Natural killer cell treated with Interleukin-12 subunit alpha and Interleukin-12 subunit beta and Interleukin-15 and Interleukin-18, amount 100 ng/mL, for 72 hours (primary cell): ENCODE results near the gene SNX10. TPM values are rescaled to one million over a fixed set of nuclear protein-coding genes. Genes with fewer than 3 reads are reported as not detected.

ENCODE experiments used
- ATAC-seq, 2 donors: fragments of 150-1000 bp; cut with Tn5 transposase in 1 of 2; sonication (Bioruptor Pico), chemical (Tn5 transposase) in 1 of 2; 2 replicates each; pipeline ENCODE4 v1.10.0; 2021
- DNase-seq: peaks from one replicate; pipeline ENCODE4 v3.0.0; 2022; ENCODE audit warnings: low spot score
- H3K27ac Mint-ChIP-seq, 2 donors: 1 replicate in 1 of 2; 2 replicates in 1 of 2; pipeline ENCODE4 v1.8.0; 2022; ENCODE audit warnings: mixed read lengths in 2 of 2, mild to moderate bottlenecking in 1 of 2, moderate library complexity in 1 of 2
- H3K27me3 Mint-ChIP-seq, 2 donors: 1 replicate in 1 of 2; 2 replicates in 1 of 2; pipeline ENCODE4 v1.8.0; 2022; ENCODE audit warnings: mixed read lengths in 2 of 2
- H3K36me3 Mint-ChIP-seq: one replicate; pipeline ENCODE4 v1.8.0; 2022; ENCODE audit warnings: mixed read lengths
- H3K4me1 Mint-ChIP-seq, 2 donors: 1 replicate in 1 of 2; 2 replicates in 1 of 2; pipeline ENCODE4 v1.8.0; 2022; ENCODE audit warnings: low read depth in 2 of 2, mixed read lengths in 2 of 2, mild to moderate bottlenecking in 1 of 2
- H3K4me3 Mint-ChIP-seq: one replicate; pipeline ENCODE4 v1.8.0; 2022; ENCODE audit warnings: mixed read lengths
- H3K9me3 Mint-ChIP-seq: 2 replicates; pipeline ENCODE4 v1.8.0; 2022; ENCODE audit warnings: mixed read lengths
- total RNA-seq, 2 donors: library from RNA; stranded (reverse); gene quantifications; one replicate each; pipeline ENCODE4 v1.2.3, GENCODE V29; 2022

The SNX10 gene
- total RNA-seq, 2 donors from 2014 or later, result 47.2 to 81.7 TPM

DNA sequence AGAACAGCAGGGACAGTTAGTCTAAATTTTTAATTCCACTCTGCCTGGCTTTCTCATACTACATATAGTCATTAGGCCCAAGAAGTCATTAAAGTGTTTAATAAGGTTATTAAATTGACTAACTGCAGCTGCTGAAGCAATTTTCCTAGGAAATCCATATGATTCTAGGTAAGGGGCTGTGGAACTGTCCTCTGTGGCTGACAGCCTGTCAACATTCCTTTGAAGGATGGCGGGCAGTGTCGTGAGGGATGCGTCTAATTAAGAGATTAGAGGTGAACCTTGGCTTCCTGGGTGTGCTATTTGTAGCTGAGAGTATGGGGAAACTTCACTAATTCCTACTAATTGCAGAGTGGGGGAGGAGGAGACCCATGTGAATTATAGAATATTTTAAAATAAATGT is 64.6 kb downstream of the SNX10 start:
- DNase-seq (no peak), ATAC-seq (no peak)
- Mint-ChIP-seq H3K36me3 (no peaks in the 10 kb centered on the region), H3K4me3 (no peak overlapping the region), H3K27me3 (no peaks in the 10 kb centered on the region), H3K9me3 (no peaks in the 10 kb centered on the region), H3K4me1 (peaks cover 0 to 7% of the 10 kb centered on the region in 2 donors), H3K27ac (no peak overlapping the region)

DNA sequence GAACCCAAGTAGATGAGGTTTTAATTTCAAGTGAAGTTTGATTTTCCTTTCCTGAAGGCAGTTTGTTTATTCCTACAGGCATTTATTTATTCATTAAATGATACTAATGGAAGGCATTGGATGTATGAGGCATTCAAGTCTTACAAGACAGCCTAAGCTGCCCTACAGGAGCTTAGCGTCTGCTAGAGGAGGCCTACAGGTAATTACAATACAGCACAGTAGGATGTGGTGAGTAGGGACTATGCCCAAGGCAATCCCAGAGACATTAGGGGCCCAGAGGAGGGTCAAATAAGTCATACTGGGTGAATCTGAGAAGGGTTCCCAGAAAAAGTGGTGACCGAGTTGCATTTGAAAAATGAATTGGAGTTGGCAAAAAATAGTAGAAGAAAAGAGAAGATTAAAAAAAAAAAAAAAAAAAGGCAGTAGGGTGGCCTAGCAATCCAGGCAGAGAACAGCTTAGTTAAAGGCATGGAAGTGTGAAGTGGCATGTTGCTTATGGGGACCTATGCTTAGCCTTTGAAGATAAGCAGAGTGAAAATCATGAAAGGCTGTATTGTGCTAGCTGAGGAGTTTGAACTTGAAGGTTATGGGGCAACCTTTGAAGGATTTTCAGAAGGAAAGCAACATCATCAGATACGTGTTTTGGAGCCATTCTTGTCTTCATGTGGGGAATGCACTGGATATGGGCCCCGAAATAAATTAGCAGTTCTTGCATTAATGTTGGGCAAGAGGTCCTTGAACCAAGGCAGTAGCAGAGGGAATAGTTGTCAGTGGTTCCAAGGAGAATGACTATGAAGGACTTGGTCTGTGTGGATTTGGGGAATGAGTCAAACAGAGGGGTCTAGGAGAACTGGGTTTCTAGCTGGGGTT is 65.5 kb downstream of the SNX10 start:
- Mint-ChIP-seq H3K27me3 (no peaks in the 10 kb centered on the region), H3K9me3 (no peaks in the 10 kb centered on the region), H3K27ac (peak overlapping the region in 1 of 2 donors; percentile 5), H3K36me3 (no peaks in the 10 kb centered on the region), H3K4me1 (peaks cover 0 to 7% of the 10 kb centered on the region in 2 donors), H3K4me3 (no peak overlapping the region)
- ATAC-seq (no peak), DNase-seq (no peak)

DNA sequence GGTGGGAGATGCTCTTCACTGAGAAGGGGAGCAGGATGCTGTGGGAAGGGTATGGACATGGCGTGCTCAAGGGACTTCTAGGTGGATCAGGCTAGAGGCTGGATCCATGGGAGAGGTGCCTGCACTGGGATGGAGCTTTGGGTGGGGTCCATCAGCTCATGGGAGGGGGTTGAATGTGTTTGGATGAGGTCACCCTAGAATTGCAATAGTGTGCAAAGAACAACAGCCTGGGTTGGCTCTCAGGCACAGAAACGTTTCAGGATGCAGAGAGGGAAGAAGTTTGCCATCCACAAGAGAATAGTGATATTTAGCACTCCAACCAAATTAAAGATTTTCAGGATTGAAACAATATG is 66.1 kb downstream of the SNX10 start:
- Mint-ChIP-seq H3K27me3 (no peaks in the 10 kb centered on the region), H3K4me1 (peaks cover 0 to 7% of the 10 kb centered on the region in 2 donors), H3K9me3 (no peaks in the 10 kb centered on the region), H3K4me3 (no peak overlapping the region), H3K27ac (peak overlapping the region in 1 of 2 donors; percentile 5), H3K36me3 (no peaks in the 10 kb centered on the region)
- DNase-seq, result no peak
- ATAC-seq, result no peak

DNA sequence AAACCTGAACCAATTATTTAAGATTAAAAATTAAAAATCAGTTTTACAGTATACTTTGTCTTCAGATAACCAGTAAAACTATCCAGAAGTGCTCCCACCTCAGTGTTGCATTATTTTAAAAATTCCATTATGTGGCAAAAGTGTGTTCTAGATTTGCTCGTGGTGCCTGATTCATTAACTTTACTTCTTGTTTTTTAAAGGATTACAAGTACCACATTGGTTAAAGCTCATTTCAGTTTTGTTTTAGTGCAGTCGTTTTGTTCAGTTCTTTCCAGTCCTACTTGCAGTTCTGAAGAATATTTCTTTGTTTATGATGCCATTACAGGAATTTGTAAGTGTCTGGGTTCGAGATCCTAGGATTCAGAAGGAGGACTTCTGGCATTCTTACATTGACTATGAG is 69.0 kb downstream of the SNX10 start:
- no peak overlapping the region for H3K27ac Mint-ChIP-seq
- no peak for DNase-seq

DNA sequence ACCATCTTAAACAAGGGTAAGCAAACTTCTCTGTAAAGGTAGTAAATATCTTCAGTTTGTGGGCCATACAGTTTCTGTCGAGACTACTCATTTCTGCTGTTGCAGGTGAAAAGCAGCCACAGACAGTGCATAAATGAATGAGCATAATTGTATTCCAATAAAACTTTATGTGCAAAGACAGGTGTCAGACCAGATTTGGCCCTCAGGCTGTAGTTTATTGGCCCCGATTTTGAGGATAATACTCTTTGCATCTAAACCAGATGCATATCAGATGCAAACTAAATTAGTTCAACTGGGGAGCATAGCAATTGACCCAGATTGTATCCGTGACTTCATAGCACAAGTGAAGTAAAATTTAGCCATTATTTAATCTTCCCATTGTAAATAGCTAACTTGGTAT is 70.0 kb downstream of the SNX10 start:
- H3K4me3 Mint-ChIP-seq, result no peak overlapping the region
- no peaks in the 10 kb centered on the region for H3K9me3 Mint-ChIP-seq
- ATAC-seq (no peak), DNase-seq (no peak)
- H3K27me3 Mint-ChIP-seq, result no peaks in the 10 kb centered on the region
- no peak overlapping the region for H3K27ac Mint-ChIP-seq
- peaks cover 5% of the 10 kb centered on the region for H3K36me3 Mint-ChIP-seq
- peaks cover 8 to 13% of the 10 kb centered on the region in 2 donors for H3K4me1 Mint-ChIP-seq

More for the DNA sequence above, 69.0 kb downstream of the SNX10 start:
- Mint-ChIP-seq H3K9me3 (no peaks in the 10 kb centered on the region), H3K4me3 (no peak overlapping the region), H3K36me3 (peaks cover 5% of the 10 kb centered on the region), H3K27me3 (no peaks in the 10 kb centered on the region), H3K4me1 (peaks cover 8 to 13% of the 10 kb centered on the region in 2 donors)
- no peak for ATAC-seq

DNA sequence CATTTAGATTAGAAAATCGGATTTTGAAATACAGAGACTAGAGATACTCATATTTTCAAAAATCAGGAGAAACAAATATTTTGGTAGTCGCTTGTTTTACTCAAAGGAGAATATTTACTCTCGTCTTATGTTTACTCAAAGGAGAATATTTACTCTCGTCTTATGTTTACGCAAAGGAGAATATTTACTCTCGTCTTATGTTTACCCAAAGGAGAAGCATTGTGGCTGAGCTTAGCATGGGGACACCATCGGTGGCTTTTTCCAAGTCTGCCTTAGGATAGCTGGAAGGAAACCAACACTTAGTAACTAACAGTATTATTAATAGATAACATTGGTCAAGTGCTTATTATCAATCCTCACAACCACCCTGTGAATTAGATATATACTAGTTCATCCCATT is 71.8 kb downstream of the SNX10 start:
- H3K27ac Mint-ChIP-seq, result no peak overlapping the region

DNA sequence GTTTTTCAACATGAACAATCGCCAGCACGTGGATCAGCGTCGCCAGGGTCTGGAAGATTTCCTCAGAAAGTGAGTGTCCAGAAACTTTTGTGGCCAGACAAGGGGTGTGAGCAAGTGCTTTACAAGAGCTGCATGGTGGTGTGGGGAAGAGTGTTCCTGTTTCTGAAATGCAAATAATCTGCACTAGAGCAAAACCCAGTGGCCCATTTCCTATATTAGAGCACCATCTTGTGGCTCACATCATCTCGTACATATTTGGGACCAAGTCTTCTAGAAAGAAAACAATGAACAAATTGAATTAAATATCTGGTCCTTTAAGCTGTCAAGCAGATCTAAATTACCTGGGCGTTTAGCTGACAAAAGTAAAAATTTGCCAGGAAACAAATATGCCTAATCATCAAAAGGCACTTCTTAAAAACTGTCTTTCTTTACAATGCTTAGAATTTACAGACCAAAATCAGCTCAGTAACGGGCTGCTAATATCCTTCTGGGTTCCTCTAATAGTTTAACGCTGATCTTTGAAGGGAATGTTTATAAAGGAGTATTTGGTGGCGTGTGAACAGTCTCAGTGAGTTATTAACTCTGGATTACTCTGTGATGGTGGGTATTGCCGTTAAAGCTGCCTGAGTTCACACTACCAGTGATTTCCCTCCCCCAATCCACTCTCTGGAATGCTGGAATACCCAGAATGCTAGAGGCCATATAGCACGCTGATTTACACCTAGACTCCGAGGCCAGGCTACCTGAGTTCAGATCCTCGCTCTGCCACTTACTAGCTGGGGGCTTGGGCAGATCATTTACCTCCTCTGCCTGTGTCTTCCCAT is 73.6 kb downstream of the SNX10 start:
- ATAC-seq, result peak; percentile 66 to 72
- no peak overlapping the region for H3K4me3 Mint-ChIP-seq
- H3K36me3 Mint-ChIP-seq, result peaks cover 5% of the 10 kb centered on the region
- no peak for DNase-seq
- no peak overlapping the region for H3K27ac Mint-ChIP-seq
- H3K9me3 Mint-ChIP-seq, result no peaks in the 10 kb centered on the region
- no peaks in the 10 kb centered on the region for H3K27me3 Mint-ChIP-seq
- H3K4me1 Mint-ChIP-seq, result peaks cover 12 to 14% of the 10 kb centered on the region in 2 donors

More for the DNA sequence above, 71.8 kb downstream of the SNX10 start:
- Mint-ChIP-seq H3K27me3 (no peaks in the 10 kb centered on the region), H3K9me3 (no peaks in the 10 kb centered on the region), H3K36me3 (peaks cover 5% of the 10 kb centered on the region), H3K4me1 (peaks cover 8 to 9% of the 10 kb centered on the region in 2 donors), H3K4me3 (no peak overlapping the region)
- ATAC-seq (no peak), DNase-seq (no peak)

DNA sequence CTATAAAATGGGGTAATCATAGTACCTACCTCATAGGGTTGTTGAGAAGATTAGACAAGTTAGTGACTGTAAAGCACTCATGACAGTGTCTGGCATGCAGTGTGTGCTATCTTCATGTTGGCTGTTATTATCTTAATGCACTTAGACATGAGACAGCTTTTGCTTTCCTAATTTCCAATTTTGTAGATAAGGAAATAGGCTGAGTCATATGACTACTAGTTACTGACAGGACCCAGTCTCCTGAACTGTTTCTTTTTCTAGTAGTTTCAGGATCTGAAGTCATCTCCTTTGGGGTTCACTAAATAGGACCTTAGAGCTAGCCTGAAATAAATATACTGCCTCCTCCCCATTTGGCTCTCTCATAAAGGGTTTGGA is 74.2 kb downstream of the SNX10 start:
- Mint-ChIP-seq H3K4me1 (peaks cover 12 to 14% of the 10 kb centered on the region in 2 donors), H3K9me3 (no peaks in the 10 kb centered on the region), H3K27me3 (no peaks in the 10 kb centered on the region), H3K27ac (no peak overlapping the region), H3K4me3 (no peak overlapping the region), H3K36me3 (peaks cover 5% of the 10 kb centered on the region)
- no peak for DNase-seq
- ATAC-seq, result no peak

DNA sequence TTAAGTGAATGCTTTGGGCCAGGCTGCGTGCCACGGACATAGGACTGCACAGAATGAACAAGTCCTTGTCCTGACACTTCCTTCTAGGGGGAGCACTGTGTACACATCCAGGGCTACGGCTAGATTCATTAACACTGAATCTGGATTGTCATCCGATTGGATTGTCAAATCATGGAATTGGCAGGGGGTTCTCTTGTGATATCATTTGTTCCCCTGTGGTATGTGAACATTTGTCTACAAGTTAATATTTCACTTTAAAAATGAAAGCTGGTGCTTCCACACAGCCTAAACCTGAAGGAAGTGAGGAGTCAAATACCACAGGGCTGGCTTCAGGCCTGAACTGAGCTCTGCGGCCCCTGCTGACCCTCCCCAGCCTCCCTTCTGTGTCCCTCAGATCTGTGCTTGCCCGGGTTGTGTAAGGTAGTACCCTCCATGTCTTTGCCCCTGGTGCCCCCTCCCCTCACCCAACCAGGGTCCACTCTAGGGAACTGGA is 75.6 kb downstream of the SNX10 start:
- H3K27me3 Mint-ChIP-seq, result no peaks in the 10 kb centered on the region
- H3K36me3 Mint-ChIP-seq, result peaks cover 9% of the 10 kb centered on the region
- no peak for ATAC-seq
- H3K9me3 Mint-ChIP-seq, result no peaks in the 10 kb centered on the region
- H3K4me1 Mint-ChIP-seq, result peaks cover 12 to 14% of the 10 kb centered on the region in 2 donors
- H3K4me3 Mint-ChIP-seq, result no peak overlapping the region
- H3K27ac Mint-ChIP-seq, result no peak overlapping the region
- no peak for DNase-seq

DNA sequence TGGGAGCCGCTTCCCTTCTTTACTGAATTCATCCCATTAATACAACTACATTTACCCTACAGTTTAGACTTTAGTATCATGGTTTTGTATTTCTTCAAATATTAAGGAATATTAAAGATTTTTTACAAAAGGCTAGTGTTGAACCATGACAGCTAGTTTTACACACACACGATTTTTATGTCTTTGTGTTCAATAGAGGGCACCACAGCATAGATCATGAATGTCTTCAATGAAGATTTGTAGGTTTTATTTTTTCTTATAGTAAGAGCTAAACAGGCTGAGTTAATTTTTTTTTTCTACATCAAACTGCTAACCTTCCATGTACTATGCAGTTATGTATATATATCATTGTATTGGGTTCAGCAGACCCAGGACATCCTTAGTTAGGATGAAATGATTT is 76.9 kb downstream of the SNX10 start:
- peaks cover 16% of the 10 kb centered on the region for H3K36me3 Mint-ChIP-seq
- no peak for ATAC-seq
- no peak overlapping the region for H3K4me3 Mint-ChIP-seq
- H3K4me1 Mint-ChIP-seq, result peaks cover 12 to 14% of the 10 kb centered on the region in 2 donors
- no peaks in the 10 kb centered on the region for H3K27me3 Mint-ChIP-seq
- no peaks in the 10 kb centered on the region for H3K9me3 Mint-ChIP-seq
- no peak for DNase-seq
- H3K27ac Mint-ChIP-seq, result no peak overlapping the region

DNA sequence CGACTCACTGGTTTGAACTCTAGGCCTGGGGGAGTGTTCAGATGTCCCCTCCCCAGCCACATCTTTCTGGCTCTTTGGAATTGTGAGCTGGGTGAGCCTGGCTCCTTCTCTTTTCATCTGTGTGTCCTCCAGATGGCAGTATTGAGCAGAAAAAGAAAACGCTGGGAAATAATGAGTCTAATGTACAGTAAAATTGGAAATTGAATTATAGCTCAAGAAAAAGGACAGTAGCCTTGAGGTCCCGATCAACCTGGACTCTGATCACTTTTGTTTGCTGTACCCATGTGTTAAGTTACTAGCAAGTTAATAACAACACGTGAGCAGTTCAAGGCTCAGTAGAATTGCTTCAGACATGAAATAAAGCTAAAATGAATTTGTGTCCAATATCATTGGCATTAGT is 77.9 kb downstream of the SNX10 start:
- Mint-ChIP-seq H3K27me3 (no peaks in the 10 kb centered on the region), H3K4me1 (peaks cover 12 to 14% of the 10 kb centered on the region in 2 donors), H3K4me3 (no peak overlapping the region), H3K36me3 (peaks cover 16% of the 10 kb centered on the region), H3K9me3 (no peaks in the 10 kb centered on the region), H3K27ac (no peak overlapping the region)
- ATAC-seq (peak in 1 of 2 donors; percentile 70), DNase-seq (no peak)

DNA sequence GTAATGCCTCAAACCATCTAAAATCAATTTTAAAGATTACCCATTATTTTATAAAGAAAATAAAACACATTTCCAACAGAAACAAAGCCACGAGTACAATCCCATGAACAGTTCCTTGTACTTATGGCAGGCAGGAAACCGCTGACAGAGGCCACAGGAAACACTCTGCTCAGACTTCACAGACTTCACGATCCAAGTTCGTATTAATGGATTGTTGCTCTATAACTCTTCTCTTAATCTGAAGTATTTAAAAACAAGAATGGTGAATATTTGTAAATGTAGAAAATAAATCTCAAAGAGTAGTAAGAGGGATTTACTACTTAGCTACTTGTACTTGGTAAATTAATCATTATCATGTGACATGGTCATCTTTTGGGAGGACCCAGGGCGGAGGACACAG is 78.3 kb downstream of the SNX10 start:
- Mint-ChIP-seq H3K4me1 (peaks cover 9 to 11% of the 10 kb centered on the region in 2 donors), H3K4me3 (peak overlapping the region; percentile 38), H3K9me3 (no peaks in the 10 kb centered on the region), H3K27me3 (no peaks in the 10 kb centered on the region), H3K36me3 (peaks cover 13% of the 10 kb centered on the region), H3K27ac (no peak overlapping the region)
- no peak for ATAC-seq
- no peak for DNase-seq

DNA sequence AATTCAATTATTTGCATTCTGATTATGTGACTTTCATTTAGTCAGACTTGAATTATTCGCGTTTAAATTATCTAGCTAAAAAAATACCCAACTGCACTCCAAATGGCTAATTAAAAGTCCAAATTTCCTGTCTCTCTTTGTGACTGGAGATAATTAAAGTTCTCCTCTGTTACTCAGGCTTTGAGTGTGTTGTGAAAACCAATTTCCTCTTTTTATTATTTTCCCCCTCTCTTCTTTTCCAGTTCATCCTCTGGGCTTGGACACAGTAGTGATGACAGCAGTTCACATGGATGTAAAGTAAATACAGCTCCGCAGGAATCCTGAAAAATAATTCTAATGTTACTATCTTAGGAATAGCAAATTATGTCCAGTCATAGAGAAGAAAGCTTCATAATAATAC is 80.6 kb downstream of the SNX10 start:
- Mint-ChIP-seq H3K4me3 (no peak overlapping the region), H3K27me3 (no peaks in the 10 kb centered on the region), H3K27ac (no peak overlapping the region), H3K9me3 (no peaks in the 10 kb centered on the region), H3K4me1 (peaks cover 7 to 12% of the 10 kb centered on the region in 2 donors), H3K36me3 (peaks cover 11% of the 10 kb centered on the region)
- DNase-seq, result no peak
- no peak for ATAC-seq

DNA sequence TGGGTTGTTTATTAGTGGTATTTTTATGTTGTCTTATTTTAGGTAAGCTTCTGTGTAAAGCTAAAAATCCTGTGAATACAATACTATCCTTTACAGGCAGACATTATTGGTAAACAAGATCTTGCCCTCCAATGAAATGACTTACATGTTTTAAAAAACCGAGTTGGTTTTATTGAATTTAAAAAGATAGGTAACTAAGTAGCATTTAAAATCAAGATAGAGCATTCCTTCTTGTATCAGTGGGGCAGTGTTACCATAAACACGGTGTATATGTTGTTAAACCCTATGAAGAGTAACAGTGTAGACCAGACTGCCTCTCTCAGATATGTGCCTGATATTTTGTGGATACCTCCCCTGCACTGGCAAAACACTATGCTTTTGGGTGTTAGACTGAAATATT is 81.0 kb downstream of the SNX10 start:
- Mint-ChIP-seq H3K4me3 (no peak overlapping the region), H3K4me1 (peaks cover 8 to 14% of the 10 kb centered on the region in 2 donors), H3K27me3 (no peaks in the 10 kb centered on the region), H3K9me3 (no peaks in the 10 kb centered on the region), H3K36me3 (peaks cover 11% of the 10 kb centered on the region), H3K27ac (no peak overlapping the region)
- ATAC-seq (no peak), DNase-seq (no peak)
